H1 (cell line): Measurements from ENCODE around the gene COMT. TPM values are rescaled to one million over a fixed set of nuclear protein-coding genes. Genes with fewer than 3 reads are reported as not detected.

Experiments used
- CTCF ChIA-PET: fragments of 300-600 bp; sonication (Branson Sonifier 250); formaldehyde crosslinking; loops from one replicate; lab custom pipeline; 2021; ENCODE audit not compliant: partially characterized antibody; lab: Charles Lee
- POLR2A ChIA-PET: fragments of 300-600 bp; sonication (Branson Sonifier 250); formaldehyde crosslinking; loops from one replicate; lab custom pipeline; 2021; ENCODE audit warnings: inconsistent platforms; ENCODE audit not compliant: partially characterized antibody; lab: Charles Lee
- DNase-seq, 2 experiments: peaks; one replicate each; pipeline versions ENCODE4 v3.0.0 to v3.0.0-alpha.2; 2010 to 2022; ENCODE audit warnings: low spot score in 2 of 2, low read depth in 1 of 2, mixed read lengths in 1 of 2
- FAIRE-seq: peaks from 2 replicates; lab custom pipeline; 2011; peaks lifted over from hg19 to GRCh38; lab: Jason Lieb, UNC
- H2AFZ ChIP-seq: 2 replicates; pipeline ENCODE4 v1.8.1; 2012; ENCODE audit warnings: low read length, inconsistent platforms
- H2AK5ac ChIP-seq: 2 replicates; pipeline ENCODE4 v1.6.1; 2013; ENCODE audit warnings: low read depth, low read length
- H2BK120ac ChIP-seq: replicated peaks from 2 replicates; pipeline ENCODE3; 2013; ENCODE audit warnings: low read depth, low read length, inconsistent platforms
- H2BK12ac ChIP-seq: 2 replicates; pipeline ENCODE4 v1.6.1; 2013; ENCODE audit warnings: low read depth, low read length
- H2BK15ac ChIP-seq: 2 replicates; pipeline ENCODE4 v1.6.1; 2013; ENCODE audit warnings: low read length
- H2BK20ac ChIP-seq: 2 replicates; pipeline ENCODE4 v1.6.1; 2013; ENCODE audit warnings: low read length
- H2BK5ac ChIP-seq: 2 replicates; pipeline ENCODE4 v1.6.1; 2013; ENCODE audit warnings: low read depth, low read length
- H3K14ac ChIP-seq: 2 replicates; pipeline ENCODE4 v1.6.1; 2013; ENCODE audit warnings: inconsistent platforms; ENCODE audit not compliant: insufficient read length
- H3K18ac ChIP-seq: 2 replicates; pipeline ENCODE4 v1.6.1; 2013; ENCODE audit warnings: low read length; ENCODE audit errors: extremely low read depth
- H3K23ac ChIP-seq: 2 replicates; pipeline ENCODE4 v1.6.1; 2013; ENCODE audit warnings: inconsistent platforms; ENCODE audit not compliant: insufficient read length
- H3K23me2 ChIP-seq: 2 replicates; pipeline ENCODE4 v1.6.1; 2013; ENCODE audit warnings: low read depth, low read length
- H3K27ac ChIP-seq: 2 replicates; pipeline ENCODE4 v1.6.1; 2011; ENCODE audit warnings: low read depth, low read length, inconsistent platforms
- H3K27me3 ChIP-seq, 4 experiments: replicated peaks in 1 of 4; 1 replicate in 1 of 4; 2 replicates in 3 of 4; pipeline versions ENCODE4 v1.6.1 to v1.8.1; 2011 to 2013; ENCODE audit warnings: low read length in 3 of 4, mild to moderate bottlenecking in 3 of 4, inconsistent platforms in 2 of 4, mixed read lengths in 2 of 4, moderate library complexity in 1 of 4; ENCODE audit not compliant: control insufficient read depth in 3 of 4, insufficient read depth in 3 of 4; ENCODE audit errors: extremely low read depth in 1 of 4
- H3K36me3 ChIP-seq, 4 experiments: 2 replicates each; pipeline versions ENCODE4 v1.6.1 to v1.8.1; 2011 to 2013; ENCODE audit warnings: mild to moderate bottlenecking in 4 of 4, low read length in 3 of 4, moderate library complexity in 2 of 4, control low read depth in 1 of 4, inconsistent platforms in 1 of 4; ENCODE audit not compliant: insufficient read depth in 4 of 4, control insufficient read depth in 2 of 4
- H3K4ac ChIP-seq: replicated peaks from 2 replicates; pipeline ENCODE3; 2013; ENCODE audit warnings: low read length, low read depth, mixed read lengths, inconsistent platforms; ENCODE audit not compliant: insufficient read length
- H3K4me1 ChIP-seq, 4 experiments: replicated peaks in 1 of 4; 1 replicate in 1 of 4; 2 replicates in 3 of 4; pipeline versions ENCODE4 v1.6.1 to v1.8.1; 2011 to 2013; ENCODE audit warnings: low read length in 3 of 4, inconsistent platforms in 2 of 4, mixed read lengths in 1 of 4; ENCODE audit not compliant: insufficient read depth in 4 of 4, control insufficient read depth in 3 of 4
- H3K4me2 ChIP-seq, 2 experiments: 2 replicates each; pipeline versions ENCODE4 v1.6.1 to v1.8.1; 2011 to 2013; ENCODE audit warnings: low read depth in 2 of 2, low read length in 2 of 2, control low read depth in 1 of 2, inconsistent platforms in 1 of 2, mild to moderate bottlenecking in 1 of 2; ENCODE audit not compliant: insufficient read depth in 1 of 2
- H3K4me3 ChIP-seq, 4 experiments: fragments of 200-600, 300-600 bp in 1 of 4; sonication (generic), shearing (Covaris generic), sonication (Bioruptor Twin) in 1 of 4; 2 replicates each; pipeline versions ENCODE4 v1.5.1 to v1.8.1; 2011 to 2016; ENCODE audit warnings: low read length in 4 of 4, low read depth in 3 of 4, control low read depth in 2 of 4, inconsistent platforms in 2 of 4, mild to moderate bottlenecking in 2 of 4, mixed read lengths in 1 of 4, moderate library complexity in 1 of 4; ENCODE audit not compliant: insufficient read depth in 2 of 4; ENCODE audit errors: extremely low read depth in 1 of 4
- H3K56ac ChIP-seq: replicated peaks from 2 replicates; pipeline ENCODE3; 2013; ENCODE audit warnings: low read depth, mild to moderate bottlenecking, mixed read lengths, low read length, inconsistent platforms; ENCODE audit not compliant: insufficient read length
- H3K79me1 ChIP-seq: 2 replicates; pipeline ENCODE4 v1.6.1; 2013; ENCODE audit warnings: low read depth, low read length, control low read depth
- H3K79me2 ChIP-seq, 2 experiments: 2 replicates each; pipeline versions ENCODE4 v1.6.1 to v1.8.1; 2012 to 2013; ENCODE audit warnings: low read length in 2 of 2, mild to moderate bottlenecking in 2 of 2, inconsistent platforms in 1 of 2; ENCODE audit not compliant: insufficient read depth in 2 of 2, control insufficient read depth in 1 of 2
- H3K9ac ChIP-seq, 4 experiments: replicated peaks in 1 of 4; 1 replicate in 1 of 4; 2 replicates in 3 of 4; pipeline versions ENCODE4 v1.6.1 to v1.8.1; 2011 to 2013; ENCODE audit warnings: low read depth in 3 of 4, low read length in 3 of 4, control low read depth in 2 of 4, mild to moderate bottlenecking in 2 of 4, moderate library complexity in 2 of 4, inconsistent platforms in 1 of 4; ENCODE audit errors: extremely low read depth in 1 of 4
- H3K9me3 ChIP-seq, 2 experiments: 2 replicates each; pipeline versions ENCODE4 v1.6.1 to v1.8.1; 2012 to 2013; ENCODE audit warnings: mild to moderate bottlenecking in 2 of 2, moderate library complexity in 2 of 2, control low read depth in 1 of 2, inconsistent platforms in 1 of 2, low read depth in 1 of 2, low read length in 1 of 2, mixed read lengths in 1 of 2; ENCODE audit not compliant: insufficient read depth in 2 of 2
- H4K20me1 ChIP-seq, 2 experiments: replicated peaks in 1 of 2; 2 replicates each; pipeline versions ENCODE3 to v1.8.1; 2011 to 2013; ENCODE audit warnings: inconsistent platforms in 2 of 2, low read length in 2 of 2, mild to moderate bottlenecking in 1 of 2; ENCODE audit not compliant: insufficient read depth in 2 of 2, control insufficient read depth in 1 of 2
- H4K5ac ChIP-seq: 2 replicates; pipeline ENCODE4 v1.6.1; 2013; ENCODE audit warnings: low read length, low read depth, mixed read lengths, inconsistent platforms; ENCODE audit not compliant: insufficient read length
- H4K8ac ChIP-seq: 2 replicates; pipeline ENCODE4 v1.8.0; 2013; ENCODE audit warnings: mild to moderate bottlenecking, moderate library complexity, low read length, inconsistent platforms; ENCODE audit not compliant: insufficient read depth; ENCODE audit errors: extremely low read depth
- H4K91ac ChIP-seq: replicated peaks from 2 replicates; pipeline ENCODE3; 2013; ENCODE audit warnings: low read length, mixed read lengths, inconsistent platforms; ENCODE audit not compliant: insufficient read length
- CHD2 ChIP-seq: IDR thresholded peaks from 2 replicates; pipeline ENCODE4 v1.6.1; 2012; ENCODE audit warnings: low read length, improper control_type of control experiment
- SAP30 ChIP-seq: fragments of 300-600 bp; sonication (generic); IDR thresholded peaks from 2 replicates; pipeline ENCODE4 v1.7.1; 2012; ENCODE audit warnings: low read length, moderate library complexity, mild to moderate bottlenecking, inconsistent platforms; ENCODE audit not compliant: insufficient read depth, insufficient replicate concordance
- TBP ChIP-seq: IDR thresholded peaks from 2 replicates; pipeline ENCODE4 v1.6.1; 2011; ENCODE audit warnings: low read depth, low read length, improper control_type of control experiment
- WGBS, 2 experiments: shearing (Covaris generic) in 1 of 2; methylation state at CpG; one replicate each; pipeline versions ENCODE4 v1.1.6 to v1.1.7; 2013 to 2015; ENCODE audit warnings: low lambda C conversion rate in 2 of 2, mixed read lengths in 2 of 2, inconsistent platforms in 1 of 2, low coverage in 1 of 2, missing lambda C conversion rate in 1 of 2; ENCODE audit not compliant: insufficient replicate concordance in 2 of 2, insufficient coverage in 1 of 2, insufficient read length in 1 of 2; ENCODE audit errors: extremely low coverage in 1 of 2, missing lambda C conversion rate in 1 of 2; 5-methylcytosine and 5-hydroxymethylcytosine counted together
- polyA plus RNA-seq, 7 experiments: library from polyadenylated mRNA; depleted of rRNA in 3 of 7; stranded (reverse) in 5 of 7; unstranded in 2 of 7; fragments of >200 nt in 5 of 7; fragments of 200-250 nt in 2 of 7; gene quantifications; 1 replicate in 5 of 7; 2 replicates in 1 of 7; 4 replicates in 1 of 7; pipeline versions ENCODE4 v1.2.1 to v1.2.3, GENCODE V29; 2011 to 2013; ENCODE audit warnings: missing spikeins in 2 of 7, mixed read lengths in 2 of 7
- total RNA-seq: library from RNA; stranded (reverse); fragmentation: NEBNext Ultra II Directional; extraction: Animal tissue kit (Norgen Biotek cat#: 25700); gene quantifications from 2 replicates; pipeline ENCODE4 v1.2.1, GENCODE V29; 2021
- TF ChIP-seq, protein P1 (sequence below): IDR thresholded peaks from 2 replicates; pipeline ENCODE4 v1.6.1; 2012; ENCODE audit warnings: low read length, inconsistent platforms

Gene COMT
- total and polyA plus RNA-seq, 2 of the 8 experiments (the other 6 are each of a cell fraction or from before 2014, with no cell fraction given) = 15.2 to 33.7 TPM

DNA sequence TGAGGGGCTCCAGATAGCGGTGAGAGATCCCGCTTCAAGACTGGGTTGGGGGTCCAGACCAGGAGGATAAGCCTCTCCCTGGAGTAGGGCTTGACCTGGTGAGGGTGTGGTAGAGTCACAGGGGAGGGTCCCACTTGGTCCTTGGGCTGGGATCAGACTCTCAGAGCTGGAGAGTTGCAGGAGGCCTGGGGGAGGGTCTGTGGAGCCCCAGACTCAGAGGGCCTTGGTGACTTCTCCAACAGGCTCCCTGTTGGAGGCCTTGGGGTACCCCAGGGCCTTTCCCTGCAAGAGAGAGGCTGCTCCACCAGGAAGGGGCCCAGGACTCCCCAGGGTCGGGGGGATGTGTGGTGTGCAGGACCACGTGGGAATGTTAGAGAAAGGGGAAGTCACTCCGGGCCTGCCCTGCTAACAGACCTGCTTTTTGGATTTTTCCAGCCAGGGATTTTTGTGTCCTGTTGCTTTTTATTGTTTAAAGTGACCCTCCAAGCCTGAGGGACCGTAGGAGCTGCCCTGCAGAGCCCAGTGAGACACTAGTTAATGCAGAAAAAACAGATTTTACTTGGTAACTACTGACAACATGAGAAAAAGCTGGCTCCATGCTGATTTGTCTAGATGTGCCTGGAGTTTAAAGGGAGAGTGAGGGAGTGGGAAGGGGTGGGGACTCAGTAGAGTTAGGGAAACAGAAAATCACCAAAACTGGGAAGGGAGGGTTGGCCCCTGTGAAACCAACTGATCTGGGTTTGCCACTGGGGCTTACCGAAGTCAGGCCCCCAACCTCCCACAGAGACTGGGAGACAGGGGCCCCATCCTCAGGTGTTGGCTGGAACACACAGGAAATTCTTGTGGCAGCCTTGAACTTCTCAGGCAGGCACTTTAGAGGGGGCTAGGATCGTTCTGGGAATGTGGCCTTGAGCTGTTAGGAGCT, 847 bp downstream of the COMT start:
- no peaks in the 10 kb centered on the region for H3K79me1 ChIP-seq
- 0 out of 2 replicates have a peak overlapping the region, but pooled peaks have one; percentile 9 for H2BK5ac ChIP-seq
- 61% methylated on average over 7 of the region's 8 CpGs; no CpG with 5 or more reads in 1 of the 2 experiments for WGBS, 2 experiments
- no peaks in the 10 kb centered on the region for H3K36me3 ChIP-seq
- no peaks in the 10 kb centered on the region for H4K20me1 ChIP-seq
- no peak overlapping the region for H3K4ac ChIP-seq
- peak overlapping the region; percentile 92; the same call in 1 of the 2 replicates for H2BK15ac ChIP-seq
- TF ChIP-seq SAP30 (no peak), CHD2 (no peak), TBP (no peak)
- TF ChIP-seq, protein P1, sequence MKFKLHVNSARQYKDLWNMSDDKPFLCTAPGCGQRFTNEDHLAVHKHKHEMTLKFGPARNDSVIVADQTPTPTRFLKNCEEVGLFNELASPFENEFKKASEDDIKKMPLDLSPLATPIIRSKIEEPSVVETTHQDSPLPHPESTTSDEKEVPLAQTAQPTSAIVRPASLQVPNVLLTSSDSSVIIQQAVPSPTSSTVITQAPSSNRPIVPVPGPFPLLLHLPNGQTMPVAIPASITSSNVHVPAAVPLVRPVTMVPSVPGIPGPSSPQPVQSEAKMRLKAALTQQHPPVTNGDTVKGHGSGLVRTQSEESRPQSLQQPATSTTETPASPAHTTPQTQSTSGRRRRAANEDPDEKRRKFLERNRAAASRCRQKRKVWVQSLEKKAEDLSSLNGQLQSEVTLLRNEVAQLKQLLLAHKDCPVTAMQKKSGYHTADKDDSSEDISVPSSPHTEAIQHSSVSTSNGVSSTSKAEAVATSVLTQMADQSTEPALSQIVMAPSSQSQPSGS = no peak
- TF ChIP-seq, all 59 proteins: peak for 0
- Histone ChIP-seq H3K79me2 (no peaks in the 10 kb centered on the region), H3K23ac (no peak overlapping the region), H2BK20ac (peak overlapping the region; percentile 61; the same call in 1 of the 2 replicates), H3K56ac (no peak overlapping the region), H2AFZ (peak overlapping the region; percentile 22; the same call in 1 of the 2 replicates), H3K4me1 (peaks cover 4 to 9% (median 5%) of the 10 kb centered on the region in 4 experiments; a peak in 6 of 7 replicates), H3K27me3 (peaks cover 0 to 3% (median 0%) of the 10 kb centered on the region in 4 experiments; a peak in 1 of 7 replicates), H3K23me2 (0 out of 2 replicates have a peak, but pooled peaks cover 1% of the 10 kb centered on the region), H2AK5ac (no peak overlapping the region), H3K9me3 (no peaks in the 10 kb centered on the region), H3K14ac (no peak overlapping the region), H3K4me2 (peak overlapping the region; percentile 35 to 70; a peak in 3 of 4 replicates), H4K5ac (no peak overlapping the region), H4K91ac (no peak overlapping the region), H3K18ac (peak overlapping the region; percentile 32), H4K8ac (no peak overlapping the region), H2BK12ac (peak overlapping the region; percentile 84; the same call in 1 of the 2 replicates), H3K27ac (no peak overlapping the region), H3K4me3 (peak overlapping the region in 3 of 4 experiments; percentile 43 to 64 (median 55); a peak in 6 of 8 replicates), H3K9ac (peak overlapping the region in 1 of 4 experiments; percentile 17; a peak in 2 of 7 replicates), H2BK120ac (no peak overlapping the region)
- CTCF ChIA-PET = interaction anchor here (0.7 to 1.4 kb wide), 7 partner anchors 11 to 196 kb away, joined by 3 to 5 read pairs (median 3); no protein-coding TSS in a partner anchor
- POLR2A ChIA-PET = no interaction called here
- FAIRE-seq (no peak), DNase-seq (no peak)
